Neural progenitor cell (in vitro differentiated cells): ENCODE results near the gene COL26A1.

Experiments
- EZH2 ChIP-seq: fragments of 200-600 bp; sonication (generic); IDR thresholded peaks from 2 replicates; pipeline ENCODE4 v1.6.1; 2017; ENCODE audit warnings: antibody characterized with exemption, mild to moderate bottlenecking, moderate library complexity
- TF ChIP-seq, protein P1 (sequence below): fragments of 200-600 bp; sonication (generic); IDR thresholded peaks from 2 replicates; pipeline ENCODE4 v1.5.1; 2017; ENCODE audit warnings: antibody characterized with exemption, mild to moderate bottlenecking

DNA sequence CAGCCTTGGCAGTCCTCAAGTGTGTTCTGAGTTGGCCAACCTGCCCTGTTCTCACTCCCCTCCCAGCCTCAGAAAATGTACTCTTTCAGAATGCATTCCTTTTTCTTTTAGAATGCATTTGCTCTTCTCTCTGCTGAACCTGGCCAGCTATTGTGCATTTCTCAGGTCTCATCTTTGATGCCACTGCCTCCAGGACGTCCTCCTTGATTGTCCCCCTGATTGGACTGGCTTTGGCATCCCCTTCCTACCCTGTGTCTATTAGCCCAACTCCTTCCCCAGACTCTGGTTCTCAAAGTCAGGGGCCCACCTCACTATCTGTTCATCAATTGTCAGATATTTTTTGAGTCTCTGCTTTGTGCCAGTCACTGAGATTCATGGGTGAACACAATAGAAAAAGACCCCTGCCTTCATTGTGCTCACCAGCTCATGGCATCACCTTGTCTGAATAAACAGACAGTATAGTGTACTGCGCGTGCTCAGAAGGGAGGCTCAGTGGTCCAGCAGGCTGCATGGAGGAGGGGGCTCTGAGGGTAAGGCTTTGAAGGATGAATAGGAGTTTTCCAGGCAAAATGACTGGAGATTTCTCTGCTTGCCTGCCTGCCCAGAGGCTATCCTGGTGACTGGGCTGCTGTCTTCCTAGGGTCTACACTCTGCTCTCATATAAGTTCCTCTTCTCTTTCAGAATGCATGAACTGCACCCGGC lies 169.9 kb downstream of the COL26A1 start:
- no peak for TF ChIP-seq EZH2
- TF ChIP-seq, protein P1, sequence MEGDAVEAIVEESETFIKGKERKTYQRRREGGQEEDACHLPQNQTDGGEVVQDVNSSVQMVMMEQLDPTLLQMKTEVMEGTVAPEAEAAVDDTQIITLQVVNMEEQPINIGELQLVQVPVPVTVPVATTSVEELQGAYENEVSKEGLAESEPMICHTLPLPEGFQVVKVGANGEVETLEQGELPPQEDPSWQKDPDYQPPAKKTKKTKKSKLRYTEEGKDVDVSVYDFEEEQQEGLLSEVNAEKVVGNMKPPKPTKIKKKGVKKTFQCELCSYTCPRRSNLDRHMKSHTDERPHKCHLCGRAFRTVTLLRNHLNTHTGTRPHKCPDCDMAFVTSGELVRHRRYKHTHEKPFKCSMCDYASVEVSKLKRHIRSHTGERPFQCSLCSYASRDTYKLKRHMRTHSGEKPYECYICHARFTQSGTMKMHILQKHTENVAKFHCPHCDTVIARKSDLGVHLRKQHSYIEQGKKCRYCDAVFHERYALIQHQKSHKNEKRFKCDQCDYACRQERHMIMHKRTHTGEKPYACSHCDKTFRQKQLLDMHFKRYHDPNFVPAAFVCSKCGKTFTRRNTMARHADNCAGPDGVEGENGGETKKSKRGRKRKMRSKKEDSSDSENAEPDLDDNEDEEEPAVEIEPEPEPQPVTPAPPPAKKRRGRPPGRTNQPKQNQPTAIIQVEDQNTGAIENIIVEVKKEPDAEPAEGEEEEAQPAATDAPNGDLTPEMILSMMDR: no peak
